SU-DHL-6 (cell line): Measurements from ENCODE around the gene SYVN1.

Experiments
- EZH2phosphoT487 ChIP-seq: fragments of 200-600 bp; sonication (generic), shearing (Covaris generic); conservative IDR thresholded peaks from 2 replicates; pipeline ENCODE4 v1.6.1; 2018; ENCODE audit warnings: mild to moderate bottlenecking, antibody characterized with exemption, low read length, moderate library complexity, mixed read lengths
- TF ChIP-seq, protein P1 (sequence below): fragments of 200-600 bp; sonication (generic); IDR thresholded peaks from one replicate; pipeline ENCODE4 v1.5.1; 2017; ENCODE audit warnings: antibody characterized with exemption, mild to moderate bottlenecking, low read length, moderate library complexity; ENCODE audit not compliant: insufficient read depth, poor library complexity, severe bottlenecking

DNA sequence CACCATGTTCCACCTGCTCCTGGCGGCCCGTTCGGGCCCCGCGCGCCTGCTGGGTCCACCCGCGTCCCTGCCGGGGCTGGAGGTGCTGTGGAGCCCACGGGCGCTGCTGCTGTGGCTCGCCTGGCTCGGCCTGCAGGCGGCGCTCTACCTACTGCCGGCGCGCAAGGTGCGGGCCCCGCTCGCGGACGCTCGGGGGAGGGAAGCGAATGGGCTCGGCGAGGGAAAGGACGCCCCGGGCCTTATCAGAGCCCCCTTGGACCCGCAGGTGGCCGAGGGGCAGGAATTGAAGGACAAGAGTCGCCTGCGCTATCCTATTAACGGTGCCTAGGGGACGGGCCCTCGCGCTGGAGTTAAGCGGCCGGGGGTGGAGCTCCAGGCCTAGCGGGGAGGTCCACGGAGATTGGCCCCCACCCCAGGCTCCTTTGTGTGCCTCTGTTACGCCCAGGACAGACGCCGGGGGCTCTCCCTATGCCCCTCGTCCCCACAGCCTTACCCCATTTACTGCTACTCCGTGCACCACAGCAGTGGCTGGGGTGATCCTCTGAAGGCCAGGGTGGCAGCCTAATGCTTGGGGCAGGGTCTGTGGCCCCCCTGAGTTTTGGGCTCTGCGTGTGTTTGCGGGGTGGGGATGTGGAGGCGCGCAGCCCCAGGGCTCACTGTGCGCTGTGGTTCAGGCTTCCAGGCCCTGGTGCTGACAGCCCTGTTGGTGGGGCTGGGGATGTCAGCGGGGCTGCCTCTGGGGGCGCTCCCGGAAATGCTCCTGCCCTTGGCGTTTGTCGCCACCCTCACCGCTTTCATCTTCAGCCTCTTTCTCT is 21.6 kb downstream of the SYVN1 start:
- TF ChIP-seq EZH2phosphoT487: no peak
- TF ChIP-seq, protein P1, sequence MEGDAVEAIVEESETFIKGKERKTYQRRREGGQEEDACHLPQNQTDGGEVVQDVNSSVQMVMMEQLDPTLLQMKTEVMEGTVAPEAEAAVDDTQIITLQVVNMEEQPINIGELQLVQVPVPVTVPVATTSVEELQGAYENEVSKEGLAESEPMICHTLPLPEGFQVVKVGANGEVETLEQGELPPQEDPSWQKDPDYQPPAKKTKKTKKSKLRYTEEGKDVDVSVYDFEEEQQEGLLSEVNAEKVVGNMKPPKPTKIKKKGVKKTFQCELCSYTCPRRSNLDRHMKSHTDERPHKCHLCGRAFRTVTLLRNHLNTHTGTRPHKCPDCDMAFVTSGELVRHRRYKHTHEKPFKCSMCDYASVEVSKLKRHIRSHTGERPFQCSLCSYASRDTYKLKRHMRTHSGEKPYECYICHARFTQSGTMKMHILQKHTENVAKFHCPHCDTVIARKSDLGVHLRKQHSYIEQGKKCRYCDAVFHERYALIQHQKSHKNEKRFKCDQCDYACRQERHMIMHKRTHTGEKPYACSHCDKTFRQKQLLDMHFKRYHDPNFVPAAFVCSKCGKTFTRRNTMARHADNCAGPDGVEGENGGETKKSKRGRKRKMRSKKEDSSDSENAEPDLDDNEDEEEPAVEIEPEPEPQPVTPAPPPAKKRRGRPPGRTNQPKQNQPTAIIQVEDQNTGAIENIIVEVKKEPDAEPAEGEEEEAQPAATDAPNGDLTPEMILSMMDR: peak; percentile 95
